Diencephalon (tissue), 1 donor: ENCODE results near the gene CEND1. TPM values are rescaled to one million over a fixed set of nuclear protein-coding genes. Genes with fewer than 3 reads are reported as not detected.

Source experiments
- small RNA-seq: library from RNA; depleted of rRNA; stranded (forward); fragments of <200 nt; gene quantifications from one replicate; pipeline ENCODE3, GENCODE V24; 2014
- total RNA-seq: library from RNA; depleted of rRNA; stranded (reverse); fragments of >200 nt; gene quantifications from one replicate; pipeline ENCODE4 v1.2.3, GENCODE V29; 2014

The CEND1 gene
- 19.4 TPM for total RNA-seq

GRCh38 chr11:789943-790342, at the start of gene CEND1:
Gene CEND1 (minus strand): TSS chr11:790090. CDS start chr11:788576, 1,514 bp downstream.

GRCh38 chr11:832529-833113, 42.7 kb upstream of the CEND1 start, which contains the start of gene CD151:
Gene CD151 (plus strand): TSS chr11:832952. CDS start chr11:836070, 3,118 bp downstream.

GRCh38 chr11:827897-828192, 38.0 kb upstream of the CEND1 start, which contains the start of gene CRACR2B:
Gene CRACR2B (plus strand): TSS chr11:827919. CDS start chr11:828608, 689 bp downstream.

GRCh38 chr11:818396-819128, 28.7 kb upstream of the CEND1 start, which contains the start of gene PNPLA2:
Gene PNPLA2 (plus strand): TSS chr11:818914. CDS start chr11:819719, 805 bp downstream.

GRCh38 chr11:809287-810039, 19.6 kb upstream of the CEND1 start, which contains the start of gene RPLP2:
Gene RPLP2 (plus strand): TSS chr11:809967. CDS start chr11:810235, 268 bp downstream.

GRCh38 chr11:798093-798713, 8.3 kb upstream of the CEND1 start, which contains the start of gene SLC25A22:
Gene SLC25A22 (minus strand): TSS chr11:798281. CDS start chr11:795006, 3,275 bp downstream.

GRCh38 chr11:777288-778255, 12.3 kb downstream of the CEND1 start, which contains the start of gene GATD1:
Gene GATD1 (minus strand): TSS chr11:777487. CDS start chr11:777462, 25 bp downstream.

GRCh38 chr11:747158-748006, 42.5 kb downstream of the CEND1 start, which contains the start of gene TALDO1:
Gene TALDO1 (plus strand): TSS chr11:747464. CDS start chr11:747482, 18 bp downstream.

Small RNAs within 50 kb of the gene (small RNA-seq; reads per million reads assigned to genes)
- gene SNORA52, result not detected

Other genes with a start within 250 kb of the CEND1 start
- gene LMNTD2, start 229.4 kb downstream of the CEND1 start, total RNA-seq, result 0.23 TPM
- gene RASSF7, start 229.1 kb downstream of the CEND1 start, total RNA-seq, result 12.2 TPM
- gene PHRF1, start 213.6 kb downstream of the CEND1 start, total RNA-seq, result 24.0 TPM
- gene IRF7, start 174.1 kb downstream of the CEND1 start, total RNA-seq, result 3.9 TPM
- 0.23 TPM for gene CDHR5, start 165.1 kb downstream of the CEND1 start, total RNA-seq
- gene SCT, start 162.9 kb downstream of the CEND1 start, total RNA-seq, result not detected
- not detected for gene DRD4, start 152.8 kb downstream of the CEND1 start, total RNA-seq
- gene DEAF1, start 94.9 kb downstream of the CEND1 start, total RNA-seq, result 76.6 TPM
- gene TMEM80, start 94.3 kb downstream of the CEND1 start, total RNA-seq, result 12.0 TPM
- 4.2 TPM for gene EPS8L2, start 83.9 kb downstream of the CEND1 start, total RNA-seq
- gene TALDO1, start 42.6 kb downstream of the CEND1 start, total RNA-seq, result 76.1 TPM
- gene GATD1, start 12.6 kb downstream of the CEND1 start, total RNA-seq, result 40.8 TPM
- 24.7 TPM for gene SLC25A22, start 8.2 kb upstream of the CEND1 start, total RNA-seq
- 5.5 TPM for gene PIDD1, start 15.1 kb upstream of the CEND1 start, total RNA-seq
- 265 TPM for gene RPLP2, start 19.9 kb upstream of the CEND1 start, total RNA-seq
- 6.5 TPM for gene PNPLA2, start 28.8 kb upstream of the CEND1 start, total RNA-seq
- 2.8 TPM for gene CRACR2B, start 37.8 kb upstream of the CEND1 start, total RNA-seq
- gene CD151, start 42.9 kb upstream of the CEND1 start, total RNA-seq, result 37.6 TPM
- gene POLR2L, start 52.4 kb upstream of the CEND1 start, total RNA-seq, result 45.2 TPM
- 28.6 TPM for gene TSPAN4, start 52.8 kb upstream of the CEND1 start, total RNA-seq
- 37.4 TPM for gene CHID1, start 120.7 kb upstream of the CEND1 start, total RNA-seq
- gene AP2A2, start 135.8 kb upstream of the CEND1 start, total RNA-seq, result 67.4 TPM
- gene MUC6, start 246.6 kb upstream of the CEND1 start, total RNA-seq, result not detected